Measurements from ENCODE around the gene NUCB1.
A peak's percentile ranks its signal among the peaks of the same experiment; 100 is the strongest.
"Not testable (repeated sequence)": the region's sequence is repeated elsewhere in the genome, so short reads cannot be mapped to it uniquely, and the experiment has no call there.

NUCB1 gene

GRCh38 chr19:48874303-48875135, 25.6 kb upstream of the NUCB1 start:
- no peak for DNase-seq (ENCODE audit: low read depth)

GRCh38 chr19:48876043-48876981, 23.8 kb upstream of the NUCB1 start:
- not testable (repeated sequence) for DNase-seq (ENCODE audit: low read depth)

- no peak for DNase-seq (ENCODE audit: low read depth)
Observed at GRCh38 chr19:48877855-48878195, 22.3 kb upstream of the NUCB1 start.

GRCh38 chr19:48878196-48879024, 21.7 kb upstream of the NUCB1 start:
- no peak for DNase-seq (ENCODE audit: low read depth)

- no peak for DNase-seq (ENCODE audit: low read depth)
Observed at GRCh38 chr19:48879025-48879637, 21.0 kb upstream of the NUCB1 start.

GRCh38 chr19:48879696-48880095, 20.4 kb upstream of the NUCB1 start:
- not testable (repeated sequence) for DNase-seq (ENCODE audit: low read depth)

GRCh38 chr19:48881741-48882657, 18.1 kb upstream of the NUCB1 start:
- no peak for DNase-seq (ENCODE audit: low read depth)

- no peak for DNase-seq (ENCODE audit: low read depth)
Observed at GRCh38 chr19:48883726-48884125, 16.4 kb upstream of the NUCB1 start.

- no peak for DNase-seq (ENCODE audit: low read depth)
Observed at GRCh38 chr19:48887861-48888612, 12.1 kb upstream of the NUCB1 start.

GRCh38 chr19:48889496-48889895, 10.6 kb upstream of the NUCB1 start:
- not testable (repeated sequence) for DNase-seq (ENCODE audit: low read depth)

- no peak for DNase-seq (ENCODE audit: low read depth)
Observed at GRCh38 chr19:48890551-48890950, 9.6 kb upstream of the NUCB1 start.

GRCh38 chr19:48895226-48895625, 4.9 kb upstream of the NUCB1 start:
- no peak for DNase-seq (ENCODE audit: low read depth)

GRCh38 chr19:48896191-48896720, 3.9 kb upstream of the NUCB1 start:
- peak; percentile 37 for DNase-seq (ENCODE audit: low read depth)

GRCh38 chr19:48897181-48897580, 2.9 kb upstream of the NUCB1 start:
- no peak for DNase-seq (ENCODE audit: low read depth)

GRCh38 chr19:48899386-48899749, 744 bp upstream of the NUCB1 start:
- DNase-seq (ENCODE audit: low read depth): not testable (repeated sequence)

- no peak for DNase-seq (ENCODE audit: low read depth)
Observed at GRCh38 chr19:48900477-48901406, 630 bp downstream of the NUCB1 start.

GRCh38 chr19:48902291-48902690, 2.2 kb downstream of the NUCB1 start:
- not testable (repeated sequence) for DNase-seq (ENCODE audit: low read depth)

- not testable (repeated sequence) for DNase-seq (ENCODE audit: low read depth)
Observed at GRCh38 chr19:48903788-48904187, 3.7 kb downstream of the NUCB1 start.

Data from stimulated activated CD4-positive, alpha-beta T cell treated with anti-CD3 and anti-CD28 coated beads, Interleukin-2, amount 100 ng/mL, for 4 hours (primary cell).